Measurements from ENCODE around the gene ALX1.

- no peak for TF ChIP-seq FOS (IDR thresholded peaks at IDR 0.05; ENCODE audit: extremely low read depth, insufficient read length)
- no peak for TF ChIP-seq CREB1 (IDR thresholded peaks at IDR 0.05)
- no peak for TF ChIP-seq CREB1 (CRISPR knock-in tag; IDR thresholded peaks at IDR 0.05)
- TF ChIP-seq JUND (IDR thresholded peaks at IDR 0.05; ENCODE audit: borderline replicate concordance, low read depth, low read length), result no peak
- TF ChIP-seq JUND (tag; IDR thresholded peaks at IDR 0.05; ENCODE audit: borderline replicate concordance, low read depth, low read length), result no peak
- no peak for TF ChIP-seq ZNF707 (CRISPR knock-in tag; conservative IDR thresholded peaks at IDR 0.05)
- TF ChIP-seq TAF1 (IDR thresholded peaks at IDR 0.05; ENCODE audit: control insufficient read depth, extremely low read depth, insufficient read depth, low read length, severe bottlenecking), result no peak
- TF ChIP-seq ETS2 (tag; IDR thresholded peaks at IDR 0.05; ENCODE audit: borderline replicate concordance, poor library complexity, severe bottlenecking), result no peak
- no peak for TF ChIP-seq ZNF253 (CRISPR knock-in tag; conservative IDR thresholded peaks at IDR 0.05)
Measured at GRCh38 chr12:85350356-85350755, 70.3 kb downstream of the ALX1 start.
